Jurkat, Clone E6-1 (cell line): ENCODE data around the gene SLC16A7.
"Not testable (repeated sequence)": the region's sequence is repeated elsewhere in the genome, so short reads cannot be mapped to it uniquely, and the experiment has no call there.

Experiments
- DNase-seq: peaks from one replicate; pipeline ENCODE4 v3.0.0-alpha.2; 2011; ENCODE audit warnings: low read depth, low spot score
- H3K4me3 ChIP-seq: 2 replicates; pipeline ENCODE4 v1.5.1; 2011; ENCODE audit warnings: mild to moderate bottlenecking, low read length, control low read depth, moderate library complexity

Gene SLC16A7

DNA sequence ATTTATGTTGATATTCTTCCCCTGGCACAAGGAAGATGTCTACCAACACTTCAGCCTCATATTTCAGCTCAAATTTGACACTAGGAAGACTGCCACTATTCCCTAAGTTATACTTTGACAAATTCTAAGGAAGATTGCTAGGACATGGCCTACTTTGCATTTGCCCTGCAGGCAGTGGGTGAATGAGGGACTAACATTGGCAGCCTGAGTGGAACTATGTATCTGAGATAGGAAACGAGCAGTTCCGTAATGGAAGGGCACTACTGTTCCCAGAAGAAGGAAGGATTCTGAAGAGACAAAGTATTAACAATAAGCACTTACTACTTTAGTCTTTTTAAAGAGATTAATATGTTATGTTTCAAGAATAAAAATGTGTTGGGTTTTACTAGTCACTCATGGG, 115.1 kb downstream of the SLC16A7 start:
- H3K4me3 ChIP-seq = no peak overlapping the region
- DNase-seq = no peak

- no peak for DNase-seq
- no peak overlapping the region for H3K4me3 ChIP-seq
Observed at GRCh38 chr12:59715434-59715833, 119.6 kb downstream of the SLC16A7 start.

GRCh38 chr12:59716043-59716442, 120.2 kb downstream of the SLC16A7 start:
- H3K4me3 ChIP-seq = no peak overlapping the region
- DNase-seq = no peak

DNA sequence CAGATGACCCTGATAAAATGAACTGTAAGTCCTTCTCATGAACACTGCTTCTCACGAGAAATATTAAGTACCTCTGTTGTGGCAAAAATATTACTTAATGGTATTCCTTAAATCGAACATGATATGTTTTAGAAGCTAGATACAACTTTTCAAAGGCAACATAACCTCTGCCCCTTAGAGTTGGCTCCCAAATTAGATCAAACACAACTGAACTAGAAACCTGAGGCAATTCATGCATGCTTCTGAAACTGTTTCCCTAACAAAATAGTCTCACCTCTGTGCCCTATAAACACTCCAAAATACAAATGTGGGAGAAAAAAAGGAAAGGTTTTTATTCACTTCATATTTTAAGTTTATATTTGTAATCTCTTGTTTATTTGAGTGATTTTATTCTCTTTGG, 121.6 kb downstream of the SLC16A7 start:
- DNase-seq = no peak

GRCh38 chr12:59719701-59720100, 123.9 kb downstream of the SLC16A7 start:
- no peak for DNase-seq
- H3K4me3 ChIP-seq = no peak overlapping the region

More for the DNA sequence above, 121.6 kb downstream of the SLC16A7 start:
- H3K4me3 ChIP-seq = no peak overlapping the region

DNA sequence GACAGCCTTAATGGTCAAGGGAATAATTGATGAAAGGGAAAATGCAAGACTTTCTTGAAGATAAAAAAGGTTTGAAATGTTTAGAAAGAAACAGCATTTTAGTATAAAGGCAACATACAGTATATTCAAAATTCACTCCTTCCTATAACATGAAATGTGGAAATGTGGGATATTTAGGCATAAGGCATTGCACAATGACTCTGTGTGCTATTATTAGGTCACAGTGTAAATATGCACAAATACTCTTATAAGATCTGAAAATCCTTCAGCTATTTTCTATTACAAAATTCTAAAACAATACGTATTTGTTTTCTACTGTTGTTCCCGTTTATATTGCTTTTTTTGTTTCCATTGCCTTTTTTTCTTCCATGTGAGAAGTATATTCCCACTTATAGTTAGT, 127.7 kb downstream of the SLC16A7 start:
- no peak for DNase-seq
- H3K4me3 ChIP-seq = no peak overlapping the region

GRCh38 chr12:59724011-59724695, 128.3 kb downstream of the SLC16A7 start:
- DNase-seq = no peak

DNA sequence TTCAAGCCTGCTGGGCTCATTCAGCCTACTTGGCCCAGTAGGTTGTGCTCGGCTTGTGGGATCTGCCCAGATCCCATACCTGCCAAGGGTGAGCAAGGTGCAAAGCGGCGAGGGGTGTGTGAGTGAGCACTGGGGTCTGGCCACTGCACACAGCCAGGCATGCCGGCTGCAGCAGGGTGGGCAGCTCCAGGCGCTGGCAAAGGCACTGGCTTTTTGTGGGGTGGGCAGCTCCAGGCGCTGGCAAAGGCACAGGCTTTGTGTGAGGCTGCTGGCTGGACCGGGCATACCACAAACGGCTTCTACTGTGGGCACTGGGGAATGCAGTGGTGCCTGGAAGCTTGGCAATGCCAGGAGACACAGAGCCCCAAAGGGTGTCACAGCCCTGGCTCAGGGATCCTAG, 137.4 kb downstream of the SLC16A7 start:
- H3K4me3 ChIP-seq = no peak overlapping the region
- no peak for DNase-seq

More at GRCh38 chr12:59724011-59724695, 128.3 kb downstream of the SLC16A7 start:
- H3K4me3 ChIP-seq = no peak overlapping the region

- DNase-seq = no peak
Observed at GRCh38 chr12:59734371-59734770, 138.5 kb downstream of the SLC16A7 start.

DNA sequence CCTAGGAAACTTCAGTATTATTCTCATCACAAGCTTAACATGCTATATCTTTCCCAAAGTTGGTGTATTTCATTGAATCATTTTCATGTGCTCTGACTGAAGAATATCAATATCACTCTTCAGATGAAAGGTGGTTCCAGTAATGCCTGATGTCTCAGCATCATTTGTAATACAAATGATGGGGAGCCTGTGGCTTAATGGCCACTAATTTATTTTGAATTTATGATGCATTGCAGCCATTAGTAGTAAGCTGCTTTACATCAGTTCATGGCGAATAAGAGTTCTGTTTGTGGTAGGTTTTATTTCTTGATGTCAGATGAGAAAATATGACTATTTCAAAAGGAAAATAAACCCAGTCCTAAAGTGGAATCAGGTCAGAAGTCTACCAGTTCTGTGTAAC, 139.4 kb downstream of the SLC16A7 start:
- no peak overlapping the region for H3K4me3 ChIP-seq
- DNase-seq = no peak

More at GRCh38 chr12:59734371-59734770, 138.5 kb downstream of the SLC16A7 start:
- no peak overlapping the region for H3K4me3 ChIP-seq

- no peak overlapping the region for H3K4me3 ChIP-seq
- no peak for DNase-seq
Observed at GRCh38 chr12:59736359-59736758, 140.5 kb downstream of the SLC16A7 start.

- DNase-seq = no peak
Observed at GRCh38 chr12:59736786-59737185, 141.0 kb downstream of the SLC16A7 start.

GRCh38 chr12:59737725-59738463, 142.1 kb downstream of the SLC16A7 start:
- H3K4me3 ChIP-seq = no peak overlapping the region
- DNase-seq = no peak

More at GRCh38 chr12:59736786-59737185, 141.0 kb downstream of the SLC16A7 start:
- no peak overlapping the region for H3K4me3 ChIP-seq

DNA sequence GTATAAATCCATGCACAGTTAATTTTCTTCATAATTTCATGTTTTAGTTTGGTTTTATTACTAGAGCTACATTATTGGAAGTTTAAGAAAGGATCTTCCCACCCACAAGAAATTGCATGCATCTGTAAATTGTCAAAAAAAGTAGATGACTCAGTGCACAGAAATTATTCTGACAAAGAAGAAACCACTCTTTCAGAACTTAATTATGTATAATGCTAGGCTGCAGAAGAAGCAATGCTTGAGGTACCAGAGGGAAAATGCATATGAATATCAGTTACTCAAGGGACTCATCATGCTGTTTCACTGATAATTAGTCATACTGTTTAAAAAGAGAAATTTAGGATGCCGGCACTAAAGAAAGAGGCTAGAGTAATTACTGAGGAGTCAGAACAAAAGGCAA, 147.0 kb downstream of the SLC16A7 start:
- DNase-seq = no peak
- H3K4me3 ChIP-seq = no peak overlapping the region

GRCh38 chr12:59744564-59744963, 148.7 kb downstream of the SLC16A7 start:
- H3K4me3 ChIP-seq = no peak overlapping the region
- DNase-seq = no peak

- DNase-seq, H3K4me3 ChIP-seq: not testable (repeated sequence)
Observed at GRCh38 chr12:59751091-59751490, 155.3 kb downstream of the SLC16A7 start.

DNA sequence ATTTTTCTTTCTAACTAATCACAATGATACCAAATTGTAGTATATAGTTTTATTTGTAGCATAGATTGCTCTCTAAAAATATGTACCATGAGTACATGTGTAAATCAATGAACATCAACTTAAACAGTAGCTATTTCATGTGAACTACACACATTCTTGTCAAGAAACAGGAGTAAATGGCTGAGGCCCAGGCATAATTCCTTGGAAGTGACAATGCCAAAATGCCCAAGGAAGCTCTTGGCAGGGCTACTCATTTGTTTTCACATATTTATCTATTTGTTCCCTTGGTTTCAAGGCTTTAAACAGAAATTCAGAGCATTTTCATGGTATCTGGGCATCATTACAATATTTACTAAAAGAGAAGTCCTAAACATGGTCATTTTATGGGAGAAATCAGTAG, 165.7 kb downstream of the SLC16A7 start:
- H3K4me3 ChIP-seq = no peak overlapping the region
- DNase-seq = no peak

DNA sequence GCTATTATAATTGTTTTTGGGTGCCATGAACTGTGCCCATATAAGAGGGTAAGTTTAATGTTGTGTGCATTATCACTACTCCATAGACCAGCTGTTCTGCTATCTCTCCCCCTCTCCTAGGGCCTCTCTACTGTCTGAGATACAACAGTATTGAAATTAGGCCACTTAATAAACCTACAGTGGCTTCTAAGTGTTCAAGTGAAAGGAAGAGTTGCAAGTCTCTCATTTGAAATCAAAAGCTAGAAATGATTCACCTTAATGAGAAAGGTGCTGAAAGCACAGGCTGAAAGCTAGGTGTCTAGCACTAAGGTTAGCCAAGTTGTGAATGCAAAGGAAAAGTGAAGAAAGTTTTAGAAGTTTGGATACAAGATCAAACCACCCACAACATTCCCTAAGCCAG, 168.0 kb downstream of the SLC16A7 start:
- DNase-seq = no peak
- no peak overlapping the region for H3K4me3 ChIP-seq

DNA sequence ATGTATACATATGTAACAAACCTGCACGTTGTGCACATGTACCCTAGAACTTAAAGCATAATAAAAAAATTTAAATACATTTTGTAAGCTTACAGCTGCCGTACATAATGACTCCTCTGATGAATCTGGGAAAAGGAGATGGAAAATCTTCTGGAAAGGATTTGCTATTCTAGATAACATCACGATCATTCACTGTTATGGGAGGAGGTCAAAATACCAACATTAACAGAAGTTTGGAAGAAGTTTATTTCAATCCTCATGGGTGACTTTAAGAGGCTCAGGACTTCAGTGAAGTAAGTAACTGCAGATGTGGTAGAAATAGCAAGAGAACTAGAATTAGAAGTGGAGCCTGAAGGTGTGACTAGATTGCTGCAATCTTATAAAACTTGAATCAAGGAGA, 172.2 kb downstream of the SLC16A7 start:
- DNase-seq = no peak
- H3K4me3 ChIP-seq = no peak overlapping the region

DNA sequence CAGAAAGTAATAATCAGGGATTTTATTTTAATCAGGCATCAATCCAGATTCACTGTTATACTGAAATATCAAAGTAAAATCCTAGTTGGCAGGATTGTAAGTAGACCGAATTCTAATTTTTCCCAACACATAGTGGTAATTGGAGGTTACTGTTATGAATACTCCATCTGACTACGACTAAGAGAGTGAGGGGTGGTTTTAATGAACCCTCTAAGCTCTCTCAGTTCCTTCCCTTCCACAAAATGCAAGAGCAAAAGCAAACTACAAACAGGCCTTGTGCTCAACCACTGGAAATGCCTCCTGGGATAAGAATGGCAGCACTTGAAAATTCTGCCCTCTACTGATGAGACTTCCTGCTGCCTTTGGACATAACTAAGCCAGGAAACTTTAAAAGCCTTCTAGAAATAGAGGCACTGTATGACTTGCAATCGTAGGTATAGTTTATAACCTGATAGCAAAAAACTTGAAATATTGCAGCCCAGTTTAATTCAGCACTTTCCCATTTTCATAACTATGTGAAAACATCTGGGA, 184.8 kb downstream of the SLC16A7 start:
- H3K4me3 ChIP-seq = no peak overlapping the region
- DNase-seq = peak; percentile 8
